GM20000 (cell line): ENCODE measurements around the gene JMJD1C.
"Not testable (repeated sequence)": the region's sequence is repeated elsewhere in the genome, so short reads cannot be mapped to it uniquely, and the experiment has no call there.

Experiments used
- DNase-seq: peaks from one replicate; pipeline ENCODE4 v3.0.0; 2012; ENCODE audit warnings: low spot score
- CTCF ChIP-seq: IDR thresholded peaks from 2 replicates; pipeline ENCODE4 v1.5.1; 2012; ENCODE audit warnings: mild to moderate bottlenecking, control low read depth; ENCODE audit errors: extremely low read depth, missing control alignments

Gene JMJD1C

GRCh38 chr10:63388421-63389031, 77.3 kb downstream of the JMJD1C start:
- no peak for TF ChIP-seq CTCF
- DNase-seq, result no peak

GRCh38 chr10:63385254-63385653, 80.5 kb downstream of the JMJD1C start:
- no peak for DNase-seq
- TF ChIP-seq CTCF, result no peak

- no peak for TF ChIP-seq CTCF
- DNase-seq, result no peak
Observed at GRCh38 chr10:63384675-63385074, 81.1 kb downstream of the JMJD1C start.

GRCh38 chr10:63384001-63384400, 81.8 kb downstream of the JMJD1C start:
- DNase-seq, result no peak
- TF ChIP-seq CTCF, result no peak

GRCh38 chr10:63383141-63383540, 82.6 kb downstream of the JMJD1C start:
- DNase-seq, result no peak
- TF ChIP-seq CTCF, result no peak

- DNase-seq, result no peak
- TF ChIP-seq CTCF, result no peak
Observed at GRCh38 chr10:63382066-63382465, 83.7 kb downstream of the JMJD1C start.

GRCh38 chr10:63377305-63377661, 88.5 kb downstream of the JMJD1C start:
- not testable (repeated sequence) for DNase-seq

GRCh38 chr10:63376560-63377304, 89.0 kb downstream of the JMJD1C start:
- TF ChIP-seq CTCF, result no peak
- peak; percentile 56 for DNase-seq
